GM21447 (cell line): ENCODE data around the gene PRC1.

ENCODE experiments used
- ATAC-seq: cut with Tn5 transposase; IDR thresholded peaks from one replicate; pipeline ENCODE4 v1.9.1; 2021; ENCODE audit not compliant: unreplicated experiment

The PRC1 gene

DNA sequence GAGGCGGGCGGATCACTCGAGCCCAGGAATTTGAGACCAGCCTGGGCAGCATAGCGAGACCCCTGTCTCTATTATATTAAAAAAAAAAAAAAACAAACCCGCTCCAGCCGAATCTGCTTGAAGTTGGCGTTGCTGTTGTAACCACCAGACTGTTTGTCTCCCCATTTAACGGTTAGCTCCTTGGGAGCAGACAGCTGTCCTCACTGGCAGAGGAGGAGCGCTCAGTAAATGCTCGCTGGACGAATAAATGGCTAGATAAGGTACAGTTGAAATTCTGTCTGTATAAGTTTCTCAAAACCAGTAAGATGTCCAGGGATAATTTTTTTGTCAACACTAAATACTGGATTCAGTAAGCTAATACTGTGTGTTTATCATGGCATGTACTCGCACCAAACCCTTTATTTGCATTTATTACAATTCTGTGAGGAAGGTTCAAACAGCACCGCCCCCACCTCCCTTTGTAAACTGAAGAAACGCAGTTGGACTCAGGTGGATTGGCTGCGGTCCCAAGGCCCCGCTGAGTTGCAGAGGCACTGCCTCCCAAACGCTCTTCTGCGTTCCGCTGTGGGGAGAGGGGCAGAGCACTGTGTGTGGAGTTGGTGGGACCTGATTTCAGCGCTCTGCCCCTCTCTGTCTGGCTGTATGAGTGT, 38.6 kb downstream of the PRC1 start:
- ATAC-seq: no peak

GRCh38 chr15:90954712-90955623, 39.4 kb downstream of the PRC1 start, which contains the start of gene RCCD1:
RCCD1 (plus strand) TSS chr15:90954884; CDS start chr15:90956735, 1,851 bp downstream.
- peak; percentile 95 for ATAC-seq

DNA sequence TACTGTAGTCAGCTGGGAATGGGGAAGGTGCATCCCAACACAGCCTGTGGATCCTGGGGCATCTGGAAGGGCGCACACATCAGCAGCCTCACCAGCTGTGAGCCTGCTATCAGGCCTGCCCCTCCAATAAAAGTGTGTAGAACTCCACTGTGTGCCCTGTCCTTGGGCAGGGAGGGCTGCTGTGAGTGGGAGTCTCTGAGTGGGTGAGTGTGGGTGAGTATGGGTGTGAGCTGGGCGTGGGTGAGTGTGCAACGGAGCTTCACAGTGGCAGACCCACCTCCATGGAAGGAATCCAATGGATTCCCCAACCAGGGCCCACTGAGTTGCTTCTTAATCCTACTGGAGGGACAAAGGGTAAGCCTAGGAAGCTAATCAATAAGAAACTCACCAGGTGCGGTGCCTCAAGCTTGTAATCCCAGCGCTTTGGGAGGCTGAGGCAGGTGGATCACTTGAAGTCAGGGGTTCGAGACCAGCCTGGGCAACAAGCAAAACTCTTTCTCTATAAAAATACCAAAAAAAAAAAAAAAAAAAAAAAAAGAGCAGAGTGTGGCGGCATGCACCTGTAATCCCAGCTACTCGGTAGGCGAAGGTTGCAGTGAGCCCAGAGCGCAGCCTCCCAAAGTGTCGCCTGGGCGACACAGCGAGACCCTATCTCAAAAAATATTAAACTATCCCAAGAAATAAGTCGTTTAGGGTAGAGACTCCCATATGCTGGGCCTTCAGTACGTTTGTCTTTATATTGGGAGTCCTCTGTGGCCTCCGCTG, 40.2 kb downstream of the PRC1 start:
- no peak for ATAC-seq

- ATAC-seq: no peak
These were observed 41.2 kb downstream of the PRC1 start for GRCh38 chr15:90952901-90953677.

DNA sequence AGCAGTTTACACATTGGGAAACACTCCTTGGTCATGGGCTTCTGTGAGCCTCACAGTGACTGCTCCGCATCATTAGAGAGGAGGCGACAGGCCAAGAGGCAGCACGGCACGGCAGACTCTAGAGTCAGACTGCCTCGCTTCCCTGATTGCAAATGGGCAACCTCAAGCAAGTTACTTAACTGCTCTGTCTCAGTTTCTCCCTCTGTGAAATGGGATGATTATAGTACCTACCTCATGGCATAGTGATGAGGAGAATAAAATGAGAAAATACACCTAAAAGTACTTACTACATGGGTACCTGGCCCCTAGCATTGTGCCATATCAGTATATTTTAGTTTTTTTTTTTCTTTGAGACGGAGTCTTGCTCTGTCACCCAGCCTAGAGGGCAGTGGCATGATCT, 43.7 kb downstream of the PRC1 start:
- ATAC-seq: no peak

DNA sequence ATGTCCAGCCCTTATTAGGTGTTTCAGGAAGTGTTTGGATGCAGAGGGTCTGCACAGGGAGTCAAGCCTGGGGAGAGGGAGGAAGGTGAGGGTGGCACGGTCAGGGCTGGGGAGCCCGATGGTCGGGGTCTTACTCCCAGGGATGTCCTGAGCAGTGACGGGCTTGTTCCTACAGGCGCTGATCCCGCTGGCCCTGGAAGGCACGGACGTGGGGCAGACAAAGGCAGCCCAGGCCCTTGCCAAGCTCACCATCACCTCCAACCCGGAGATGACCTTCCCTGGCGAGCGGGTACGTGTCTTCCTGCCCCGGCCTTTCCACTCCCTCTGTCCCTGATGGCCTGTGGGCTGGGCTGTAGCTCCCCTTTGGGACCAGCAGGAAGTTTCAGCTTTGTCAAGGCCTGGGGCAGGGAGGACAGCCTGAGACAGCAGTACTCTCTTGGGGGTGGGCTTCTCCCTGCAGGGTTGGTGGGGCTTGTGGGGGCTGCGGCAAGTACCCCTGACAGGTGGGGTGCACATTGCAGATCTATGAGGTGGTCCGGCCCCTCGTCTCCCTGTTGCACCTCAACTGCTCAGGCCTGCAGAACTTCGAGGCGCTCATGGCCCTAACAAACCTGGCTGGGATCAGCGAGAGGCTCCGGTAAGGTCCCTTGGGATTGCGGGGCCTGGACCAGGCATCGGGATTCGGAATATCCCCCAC, 44.2 kb downstream of the PRC1 start:
- ATAC-seq: no peak

GRCh38 chr15:90948506-90948905, 45.8 kb downstream of the PRC1 start:
- ATAC-seq: no peak

- ATAC-seq: no peak
These were observed 46.6 kb downstream of the PRC1 start for GRCh38 chr15:90947577-90948357.

DNA sequence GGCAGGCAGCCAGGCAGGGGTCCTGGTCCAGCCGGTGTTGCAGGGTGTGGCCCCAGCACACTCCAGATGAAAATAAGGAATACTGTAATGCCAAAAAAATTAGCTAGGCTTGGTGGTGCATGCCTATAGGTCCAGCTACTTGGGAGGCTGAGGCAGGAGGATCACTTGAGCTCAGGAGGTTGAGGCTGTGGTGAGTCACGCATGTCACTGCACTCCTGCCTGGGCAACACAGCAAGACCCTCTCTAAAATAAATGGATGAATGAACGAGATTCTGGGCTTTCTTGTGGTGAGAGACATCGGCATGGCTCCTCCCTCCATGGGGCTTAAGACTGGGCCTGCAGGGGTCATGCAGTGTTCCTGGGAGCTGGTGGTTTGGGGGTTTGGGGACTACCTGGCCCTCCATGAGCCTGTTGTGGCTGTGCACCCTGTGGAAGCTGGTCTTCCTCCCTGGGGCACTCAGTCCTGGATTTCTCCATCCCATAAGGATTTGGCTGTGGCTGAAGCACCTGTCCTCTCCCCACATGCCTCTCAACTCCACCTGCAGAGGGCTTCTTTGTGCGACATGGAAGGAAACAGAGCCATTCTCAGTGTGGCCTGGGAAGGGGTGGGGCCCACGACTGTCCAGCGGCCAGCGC, 47.3 kb downstream of the PRC1 start:
- no peak for ATAC-seq

GRCh38 chr15:90946538-90946937, 47.8 kb downstream of the PRC1 start:
- no peak for ATAC-seq

GRCh38 chr15:90945091-90945490, 49.2 kb downstream of the PRC1 start:
- no peak for ATAC-seq

GRCh38 chr15:90942354-90943120, 51.8 kb downstream of the PRC1 start:
- no peak for ATAC-seq

- no peak for ATAC-seq
These were observed 53.3 kb downstream of the PRC1 start for GRCh38 chr15:90941038-90941437.

DNA sequence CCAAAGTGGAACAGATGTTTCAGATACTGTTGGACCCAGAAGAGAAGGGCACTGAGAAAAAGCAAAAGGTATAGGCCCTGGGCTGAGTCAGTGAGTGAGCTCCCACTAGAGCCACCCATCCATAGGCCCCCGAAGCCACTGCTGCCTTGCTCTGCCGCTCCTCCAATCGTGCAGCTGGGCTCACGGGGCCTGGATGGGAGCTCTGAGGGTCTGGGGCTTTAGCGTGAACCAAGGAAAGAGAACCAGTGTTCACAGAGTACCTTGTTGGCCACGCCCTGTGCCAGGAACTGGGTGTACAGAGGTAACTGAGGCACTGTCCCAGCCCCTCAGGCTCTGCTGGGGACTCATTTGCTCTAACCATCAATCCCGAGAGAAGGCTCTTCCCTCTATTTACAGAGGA, 54.6 kb downstream of the PRC1 start:
- no peak for ATAC-seq

DNA sequence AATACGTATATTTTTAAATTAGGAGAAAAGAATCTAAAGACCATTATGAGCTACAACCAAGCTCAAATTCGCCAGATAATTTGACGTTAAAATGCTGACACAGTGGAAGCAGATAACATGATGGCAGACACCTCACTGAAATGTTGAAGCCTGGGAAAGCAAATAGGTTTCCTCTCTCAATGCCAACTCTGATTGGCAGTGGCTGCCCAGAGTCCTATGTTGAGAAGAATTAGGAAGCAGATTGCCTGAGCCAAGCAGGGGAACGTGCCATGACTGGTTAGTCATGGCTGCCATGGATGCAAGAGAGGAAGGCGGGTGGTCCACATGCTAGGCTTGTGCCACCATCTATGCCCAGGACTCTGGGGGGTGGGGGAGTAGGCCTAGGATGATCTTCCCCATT, 56.1 kb downstream of the PRC1 start:
- ATAC-seq: no peak

GRCh38 chr15:90936823-90937222, 57.5 kb downstream of the PRC1 start:
- ATAC-seq: no peak

- ATAC-seq: peak; percentile 53
These were observed 59.2 kb downstream of the PRC1 start, which contains the start of gene UNC45A for GRCh38 chr15:90934949-90935751. UNC45A (plus strand) TSS chr15:90935285; CDS start chr15:90935325, 40 bp downstream.
